Liver (tissue), 9 donors: Measurements from ENCODE around the gene RLN1. TPM values are rescaled to one million over a fixed set of nuclear protein-coding genes. Genes with fewer than 3 reads are reported as not detected.

Source experiments
- DNase-seq: peaks from one replicate; pipeline ENCODE4 v3.0.0-alpha.2; 2017; ENCODE audit warnings: low spot score
- H3K27ac ChIP-seq, 2 donors: one replicate each; pipeline ENCODE4 v1.7.0; 2013; ENCODE audit warnings: inconsistent platforms in 2 of 2, low read length in 2 of 2, control low read depth in 1 of 2, low read depth in 1 of 2, mild to moderate bottlenecking in 1 of 2
- H3K27me3 ChIP-seq, 4 donors: one replicate each; pipeline versions ENCODE4 v1.6.1 to v1.7.0; 2013; ENCODE audit warnings: low read length in 3 of 4, inconsistent platforms in 1 of 4, mild to moderate bottlenecking in 1 of 4, moderate library complexity in 1 of 4; ENCODE audit not compliant: control insufficient read depth in 4 of 4, insufficient read depth in 4 of 4
- H3K36me3 ChIP-seq, 4 donors: one replicate each; pipeline versions ENCODE4 v1.6.1 to v1.7.0; 2013; ENCODE audit warnings: low read length in 3 of 4, mild to moderate bottlenecking in 3 of 4, low read depth in 1 of 4, moderate library complexity in 1 of 4; ENCODE audit not compliant: control insufficient read depth in 4 of 4, insufficient read depth in 3 of 4
- H3K4me1 ChIP-seq, 4 donors: one replicate each; pipeline versions ENCODE4 v1.6.1 to v1.7.0; 2013; ENCODE audit warnings: low read length in 3 of 4, mild to moderate bottlenecking in 3 of 4, moderate library complexity in 1 of 4; ENCODE audit not compliant: control insufficient read depth in 4 of 4, insufficient read depth in 4 of 4
- H3K4me3 ChIP-seq, 3 donors: one replicate each; pipeline versions ENCODE4 v1.6.1 to v1.7.0; 2013; ENCODE audit warnings: low read length in 3 of 3, control low read depth in 1 of 3, low read depth in 1 of 3, mild to moderate bottlenecking in 1 of 3
- H3K9ac ChIP-seq, 2 donors: one replicate each; pipeline ENCODE4 v1.7.0; 2013; ENCODE audit warnings: low read length in 2 of 2, mild to moderate bottlenecking in 2 of 2, moderate library complexity in 2 of 2, control low read depth in 1 of 2, low read depth in 1 of 2
- H3K9me3 ChIP-seq, 4 donors: one replicate each; pipeline versions ENCODE4 v1.6.1 to v1.7.0; 2013; ENCODE audit warnings: low read length in 3 of 4; ENCODE audit not compliant: control insufficient read depth in 4 of 4
- EGR1 ChIP-seq, 2 donors: IDR thresholded peaks; 2 replicates each; pipeline ENCODE4 v1.6.1; 2016 to 2018; ENCODE audit warnings: antibody characterized with exemption in 2 of 2, low read depth in 2 of 2
- FOXA1 ChIP-seq: IDR thresholded peaks from 2 replicates; pipeline ENCODE4 v1.6.1; 2016; ENCODE audit warnings: antibody characterized with exemption
- GABPA ChIP-seq, 2 donors: IDR thresholded peaks in 1 of 2; conservative IDR thresholded peaks in 1 of 2; 2 replicates each; pipeline ENCODE4 v1.6.1; 2016; ENCODE audit warnings: antibody characterized with exemption in 2 of 2, mild to moderate bottlenecking in 1 of 2, moderate library complexity in 1 of 2
- HNF4G ChIP-seq: IDR thresholded peaks from 2 replicates; pipeline ENCODE4 v1.6.1; 2016; ENCODE audit warnings: antibody characterized with exemption
- JUND ChIP-seq, 2 donors: IDR thresholded peaks; 2 replicates each; pipeline ENCODE4 v1.6.1; 2016; ENCODE audit warnings: antibody characterized with exemption in 2 of 2
- NR2F2 ChIP-seq: IDR thresholded peaks from 2 replicates; pipeline ENCODE4 v1.6.1; 2016; ENCODE audit warnings: antibody characterized with exemption
- SP1 ChIP-seq: IDR thresholded peaks from 2 replicates; pipeline ENCODE4 v1.6.1; 2018; ENCODE audit warnings: antibody characterized with exemption, mild to moderate bottlenecking
- TAF1 ChIP-seq: conservative IDR thresholded peaks from 2 replicates; pipeline ENCODE4 v1.6.1; 2016; ENCODE audit warnings: antibody characterized with exemption, mild to moderate bottlenecking
- WGBS: extraction: QIAGEN DNeasy Blood & Tissue Kit; methylation state at CpG from one replicate; pipeline ENCODE4 v1.1.7; 2013; 5-methylcytosine and 5-hydroxymethylcytosine counted together
- polyA plus RNA-seq, 2 donors: library from polyadenylated mRNA; stranded (reverse) in 1 of 2; unstranded in 1 of 2; fragments of 200-250 nt in 1 of 2; fragments of >200 nt in 1 of 2; fragmentation: Nextera tagmentation in 1 of 2; extraction: Ambion mirVana in 1 of 2; gene quantifications; one replicate each; pipeline versions ENCODE4 v1.2.1 to v1.2.3, GENCODE V29; 2013 to 2015
- total RNA-seq, 2 donors: library from RNA; depleted of rRNA; stranded (reverse); fragments of >200 nt; gene quantifications; one replicate each; pipeline ENCODE4 v1.2.3, GENCODE V29; 2014
- TF ChIP-seq, protein P1 (sequence below): fragments of 150-350 bp; IDR thresholded peaks from 2 replicates; pipeline ENCODE4 v1.5.1; 2017; ENCODE audit warnings: improper control_type of control experiment, low read depth, low read length; ENCODE audit not compliant: missing input control
- TF ChIP-seq, protein P2 (sequence below): IDR thresholded peaks from 2 replicates; pipeline ENCODE4 v1.6.1; 2016; ENCODE audit warnings: antibody characterized with exemption
- TF ChIP-seq, protein P3 (sequence below): IDR thresholded peaks from 2 replicates; pipeline ENCODE4 v1.6.1; 2016; ENCODE audit warnings: antibody characterized with exemption, mild to moderate bottlenecking
- donor health status: healthy.
- donor health status: healthy.
- donor health status: healthy.
- donor health status: healthy.
- donor health status: healthy.

RLN1 gene
- total and polyA plus RNA-seq, 4 donors: 0.17 TPM; not detected in 3

DNA sequence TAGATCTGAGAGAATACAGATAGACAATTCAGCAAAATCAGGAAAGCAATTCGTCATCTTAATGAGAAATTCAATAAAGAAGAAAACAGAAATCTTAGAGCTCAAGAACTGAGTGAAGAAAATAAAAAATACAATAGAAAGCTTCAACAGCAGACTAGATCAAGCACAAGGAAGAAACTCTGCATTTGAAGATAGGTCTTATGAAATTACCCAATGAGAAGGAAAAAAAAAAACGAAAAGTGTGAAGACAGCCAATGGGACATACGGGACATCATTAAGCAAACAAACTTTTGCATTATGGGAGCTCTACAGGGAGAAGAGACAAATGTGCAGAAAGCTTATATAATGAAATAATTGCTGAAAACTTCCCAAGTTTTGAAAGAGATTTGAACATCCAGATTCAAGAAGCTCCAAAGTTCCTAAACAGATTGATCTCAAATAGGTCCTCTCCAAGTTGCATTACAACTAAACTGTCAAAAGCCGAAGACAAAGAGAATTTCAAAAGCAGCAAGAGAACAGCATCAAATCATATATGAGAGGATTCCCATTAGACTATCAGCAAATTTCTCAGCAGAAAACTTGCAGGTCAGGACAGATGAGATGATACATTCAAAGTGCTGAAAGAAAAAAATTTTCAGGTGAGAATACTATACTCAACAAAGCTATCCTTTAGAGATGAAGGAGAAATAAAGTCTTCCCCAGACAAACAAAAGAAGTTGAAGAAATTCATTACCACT lies 24.3 kb downstream of the RLN1 start:
- H3K4me3 ChIP-seq: no peak overlapping the region
- TF ChIP-seq TAF1 (no peak), HNF4G (no peak), SP1 (no peak), EGR1 (IDR thresholded peaks at IDR 0.05; ENCODE audit: low read depth in 2 of 2) (no peak), FOXA1 (no peak), JUND (IDR thresholded peaks at IDR 0.05) (no peak)
- TF ChIP-seq, protein P1, sequence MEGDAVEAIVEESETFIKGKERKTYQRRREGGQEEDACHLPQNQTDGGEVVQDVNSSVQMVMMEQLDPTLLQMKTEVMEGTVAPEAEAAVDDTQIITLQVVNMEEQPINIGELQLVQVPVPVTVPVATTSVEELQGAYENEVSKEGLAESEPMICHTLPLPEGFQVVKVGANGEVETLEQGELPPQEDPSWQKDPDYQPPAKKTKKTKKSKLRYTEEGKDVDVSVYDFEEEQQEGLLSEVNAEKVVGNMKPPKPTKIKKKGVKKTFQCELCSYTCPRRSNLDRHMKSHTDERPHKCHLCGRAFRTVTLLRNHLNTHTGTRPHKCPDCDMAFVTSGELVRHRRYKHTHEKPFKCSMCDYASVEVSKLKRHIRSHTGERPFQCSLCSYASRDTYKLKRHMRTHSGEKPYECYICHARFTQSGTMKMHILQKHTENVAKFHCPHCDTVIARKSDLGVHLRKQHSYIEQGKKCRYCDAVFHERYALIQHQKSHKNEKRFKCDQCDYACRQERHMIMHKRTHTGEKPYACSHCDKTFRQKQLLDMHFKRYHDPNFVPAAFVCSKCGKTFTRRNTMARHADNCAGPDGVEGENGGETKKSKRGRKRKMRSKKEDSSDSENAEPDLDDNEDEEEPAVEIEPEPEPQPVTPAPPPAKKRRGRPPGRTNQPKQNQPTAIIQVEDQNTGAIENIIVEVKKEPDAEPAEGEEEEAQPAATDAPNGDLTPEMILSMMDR: no peak
- TF ChIP-seq, protein P2, sequence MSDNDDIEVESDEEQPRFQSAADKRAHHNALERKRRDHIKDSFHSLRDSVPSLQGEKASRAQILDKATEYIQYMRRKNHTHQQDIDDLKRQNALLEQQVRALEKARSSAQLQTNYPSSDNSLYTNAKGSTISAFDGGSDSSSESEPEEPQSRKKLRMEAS: no peak
- TF ChIP-seq, protein P3, sequence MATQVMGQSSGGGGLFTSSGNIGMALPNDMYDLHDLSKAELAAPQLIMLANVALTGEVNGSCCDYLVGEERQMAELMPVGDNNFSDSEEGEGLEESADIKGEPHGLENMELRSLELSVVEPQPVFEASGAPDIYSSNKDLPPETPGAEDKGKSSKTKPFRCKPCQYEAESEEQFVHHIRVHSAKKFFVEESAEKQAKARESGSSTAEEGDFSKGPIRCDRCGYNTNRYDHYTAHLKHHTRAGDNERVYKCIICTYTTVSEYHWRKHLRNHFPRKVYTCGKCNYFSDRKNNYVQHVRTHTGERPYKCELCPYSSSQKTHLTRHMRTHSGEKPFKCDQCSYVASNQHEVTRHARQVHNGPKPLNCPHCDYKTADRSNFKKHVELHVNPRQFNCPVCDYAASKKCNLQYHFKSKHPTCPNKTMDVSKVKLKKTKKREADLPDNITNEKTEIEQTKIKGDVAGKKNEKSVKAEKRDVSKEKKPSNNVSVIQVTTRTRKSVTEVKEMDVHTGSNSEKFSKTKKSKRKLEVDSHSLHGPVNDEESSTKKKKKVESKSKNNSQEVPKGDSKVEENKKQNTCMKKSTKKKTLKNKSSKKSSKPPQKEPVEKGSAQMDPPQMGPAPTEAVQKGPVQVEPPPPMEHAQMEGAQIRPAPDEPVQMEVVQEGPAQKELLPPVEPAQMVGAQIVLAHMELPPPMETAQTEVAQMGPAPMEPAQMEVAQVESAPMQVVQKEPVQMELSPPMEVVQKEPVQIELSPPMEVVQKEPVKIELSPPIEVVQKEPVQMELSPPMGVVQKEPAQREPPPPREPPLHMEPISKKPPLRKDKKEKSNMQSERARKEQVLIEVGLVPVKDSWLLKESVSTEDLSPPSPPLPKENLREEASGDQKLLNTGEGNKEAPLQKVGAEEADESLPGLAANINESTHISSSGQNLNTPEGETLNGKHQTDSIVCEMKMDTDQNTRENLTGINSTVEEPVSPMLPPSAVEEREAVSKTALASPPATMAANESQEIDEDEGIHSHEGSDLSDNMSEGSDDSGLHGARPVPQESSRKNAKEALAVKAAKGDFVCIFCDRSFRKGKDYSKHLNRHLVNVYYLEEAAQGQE: no peak
- WGBS: 66% methylated on average over 4 of the region's 4 CpGs
- no peak overlapping the region for H3K27ac ChIP-seq
- peaks cover 2 to 11% (median 5%) of the 10 kb centered on the region in 4 donors for H3K9me3 ChIP-seq
- no peaks in the 10 kb centered on the region for H3K36me3 ChIP-seq
- no peak overlapping the region for H3K9ac ChIP-seq
- no peaks in the 10 kb centered on the region for H3K4me1 ChIP-seq
- DNase-seq: no peak
- peaks cover 0 to 4% (median 0%) of the 10 kb centered on the region in 4 donors for H3K27me3 ChIP-seq

DNA sequence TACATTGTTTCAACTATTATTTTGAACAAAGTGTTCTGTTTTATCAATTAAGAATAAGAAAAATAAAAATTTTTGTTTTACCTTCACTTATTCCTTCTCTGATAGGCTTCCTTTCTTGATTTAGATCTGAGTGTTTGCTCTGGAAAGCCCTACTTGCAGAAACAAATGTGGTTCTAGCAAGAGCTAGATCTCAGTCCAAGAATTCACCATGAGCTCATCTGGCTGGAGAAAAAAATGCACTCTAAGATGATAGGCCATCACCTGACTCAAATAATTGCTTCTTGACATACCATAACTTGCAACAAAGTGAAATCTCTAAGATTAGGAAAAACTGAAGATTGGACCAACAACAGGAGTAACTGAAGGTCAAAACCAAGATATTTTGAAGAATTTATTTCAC lies 28.8 kb downstream of the RLN1 start:
- no peak overlapping the region for H3K9ac ChIP-seq
- TF ChIP-seq NR2F2 (no peak), GABPA (IDR thresholded peaks at IDR 0.05 in 1 of 2, conservative IDR thresholded peaks at IDR 0.05 in 1 of 2) (no peak), EGR1 (IDR thresholded peaks at IDR 0.05; ENCODE audit: low read depth in 2 of 2) (no peak), FOXA1 (no peak)
- TF ChIP-seq, protein P1: no peak
- H3K4me1 ChIP-seq: no peaks in the 10 kb centered on the region
- peaks cover 2 to 10% (median 5%) of the 10 kb centered on the region in 4 donors for H3K9me3 ChIP-seq
- no peak overlapping the region for H3K27ac ChIP-seq
- H3K36me3 ChIP-seq: no peaks in the 10 kb centered on the region
- peaks cover 0 to 7% (median 2%) of the 10 kb centered on the region in 4 donors for H3K27me3 ChIP-seq
- no peak for DNase-seq
- no peak overlapping the region for H3K4me3 ChIP-seq
